Sigmoid colon (tissue), 4 donors: ENCODE data around the gene SYNPO2.

Experiments used
- CTCF ChIP-seq, 4 experiments: fragments of 450-650 bp in 3 of 4; fragments of 200-600 bp in 1 of 4; IDR thresholded peaks; one replicate each; pipeline ENCODE4 v1.5.1; 2016 to 2019; ENCODE audit warnings: antibody characterized with exemption in 4 of 4, mild to moderate bottlenecking in 3 of 4, moderate library complexity in 2 of 4
- EP300 ChIP-seq, 4 donors: sonication (generic); formaldehyde crosslinking; IDR thresholded peaks; one replicate each; pipeline ENCODE4 v1.6.1; 2017; ENCODE audit warnings: antibody characterized with exemption in 4 of 4
- POLR2A ChIP-seq, 2 donors: fragments of 450-650 bp; IDR thresholded peaks; one replicate each; pipeline ENCODE4 v1.6.1; 2016; ENCODE audit warnings: antibody characterized with exemption in 2 of 2, mild to moderate bottlenecking in 2 of 2, moderate library complexity in 2 of 2
- POLR2AphosphoS5 ChIP-seq, 4 donors: sonication (generic); formaldehyde crosslinking; IDR thresholded peaks; one replicate each; pipeline ENCODE4 v1.6.1; 2017; ENCODE audit warnings: antibody characterized with exemption in 4 of 4

- no peak for TF ChIP-seq POLR2A (IDR thresholded peaks at IDR 0.05)
- TF ChIP-seq CTCF (IDR thresholded peaks at IDR 0.05) = no peak
- TF ChIP-seq EP300 (IDR thresholded peaks at IDR 0.05) = no peak
- TF ChIP-seq POLR2AphosphoS5 (IDR thresholded peaks at IDR 0.05) = peak; percentile 19 to 71 (median 49)
Observed at GRCh38 chr4:119027811-119028210, 139.2 kb downstream of the SYNPO2 start.
